Tibial artery (tissue), 4 donors: ENCODE results near the gene SMIM35.
A peak's percentile ranks its signal among the peaks of the same experiment; 100 is the strongest.

Experiments used
- DNase-seq, 2 donors: peaks; one replicate each; pipeline ENCODE4 v3.0.0-alpha.2; 2019
- H3K27ac ChIP-seq, 2 donors: fragments of 200-600 bp; sonication (generic) in 1 of 2; 1 replicate in 1 of 2; 2 replicates in 1 of 2; pipeline ENCODE4 v1.5.1; 2018 to 2019; ENCODE audit warnings: mild to moderate bottlenecking in 1 of 2
- H3K27me3 ChIP-seq, 2 donors: fragments of 200-600 bp; sonication (generic) in 1 of 2; one replicate each; pipeline versions ENCODE4 v1.5.1 to v1.6.0; 2016 to 2019
- H3K36me3 ChIP-seq, 3 donors: fragments of 200-600 bp; sonication (generic) in 2 of 3; one replicate each; pipeline ENCODE4 v1.5.1; 2016 to 2019; ENCODE audit warnings: mild to moderate bottlenecking in 2 of 3
- H3K4me1 ChIP-seq, 4 donors: fragments of 200-600 bp; sonication (generic) in 2 of 4; 1 replicate in 3 of 4; 2 replicates in 1 of 4; pipeline ENCODE4 v1.5.1; 2016 to 2019
- H3K4me3 ChIP-seq, 2 donors: fragments of 200-600 bp; sonication (generic) in 1 of 2; 1 replicate in 1 of 2; 2 replicates in 1 of 2; pipeline ENCODE4 v1.5.1; 2018 to 2019; ENCODE audit warnings: mild to moderate bottlenecking in 2 of 2
- H3K9me3 ChIP-seq, 3 donors: fragments of 200-600 bp; sonication (generic) in 1 of 3; one replicate each; pipeline ENCODE4 v1.5.1; 2016 to 2019
- CTCF ChIP-seq, 2 experiments: fragments of 200-600 bp in 1 of 2; fragments of 450-650 bp in 1 of 2; IDR thresholded peaks; one replicate each; pipeline ENCODE4 v1.5.1; 2017 to 2019; ENCODE audit warnings: antibody characterized with exemption in 2 of 2, mild to moderate bottlenecking in 1 of 2, moderate library complexity in 1 of 2
- intact Hi-C: fragments of 100-400 bp; cut with DNase I; formaldehyde crosslinking; loops from one replicate; pipeline ENCODE4 v1.15.0; 2023; ENCODE audit warnings: low total_unique reads

Gene SMIM35

DNA sequence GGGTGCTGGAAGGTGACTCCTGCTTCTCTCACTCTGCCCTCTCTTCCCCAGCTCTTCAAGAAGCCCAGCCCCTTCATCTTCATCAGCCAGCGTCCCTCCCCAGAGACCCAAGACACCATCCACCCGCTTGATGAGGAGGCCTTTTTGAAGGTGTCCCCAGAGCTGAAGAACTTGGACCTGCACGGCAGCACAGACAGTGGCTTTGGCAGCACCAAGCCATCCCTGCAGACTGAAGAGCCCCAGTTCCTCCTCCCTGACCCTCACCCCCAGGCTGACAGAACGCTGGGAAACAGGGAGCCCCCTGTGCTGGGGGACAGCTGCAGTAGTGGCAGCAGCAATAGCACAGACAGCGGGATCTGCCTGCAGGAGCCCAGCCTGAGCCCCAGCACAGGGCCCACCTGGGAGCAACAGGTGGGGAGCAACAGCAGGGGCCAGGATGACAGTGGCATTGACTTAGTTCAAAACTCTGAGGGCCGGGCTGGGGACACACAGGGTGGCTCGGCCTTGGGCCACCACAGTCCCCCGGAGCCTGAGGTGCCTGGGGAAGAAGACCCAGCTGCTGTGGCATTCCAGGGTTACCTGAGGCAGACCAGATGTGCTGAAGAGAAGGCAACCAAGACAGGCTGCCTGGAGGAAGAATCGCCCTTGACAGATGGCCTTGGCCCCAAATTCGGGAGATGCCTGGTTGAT lies 88.0 kb downstream of the SMIM35 start:
- no peak overlapping the region for H3K27ac ChIP-seq
- DNase-seq: peak in 1 of 2 donors; percentile 16
- peaks cover 8 to 43% (median 41%) of the 10 kb centered on the region in 3 donors for H3K36me3 ChIP-seq
- H3K9me3 ChIP-seq: peaks cover 0 to 3% (median 0%) of the 10 kb centered on the region in 3 donors
- H3K4me1 ChIP-seq: no peaks in the 10 kb centered on the region
- no peak for TF ChIP-seq CTCF (IDR thresholded peaks at IDR 0.05)
- no peak overlapping the region for H3K4me3 ChIP-seq
- intact Hi-C loops: no loop called here
- no peaks in the 10 kb centered on the region for H3K27me3 ChIP-seq

- Histone ChIP-seq H3K4me1 (no peaks in the 10 kb centered on the region), H3K9me3 (no peaks in the 10 kb centered on the region), H3K27ac (no peak overlapping the region), H3K27me3 (no peaks in the 10 kb centered on the region), H3K4me3 (no peak overlapping the region), H3K36me3 (peaks cover 8 to 43% (median 41%) of the 10 kb centered on the region in 3 donors)
- TF ChIP-seq CTCF (IDR thresholded peaks at IDR 0.05): no peak
- intact Hi-C loops: no loop called here
- DNase-seq: peak in 1 of 2 donors; percentile 8
Measured at GRCh38 chr11:117997823-117998579, 88.8 kb downstream of the SMIM35 start.

DNA sequence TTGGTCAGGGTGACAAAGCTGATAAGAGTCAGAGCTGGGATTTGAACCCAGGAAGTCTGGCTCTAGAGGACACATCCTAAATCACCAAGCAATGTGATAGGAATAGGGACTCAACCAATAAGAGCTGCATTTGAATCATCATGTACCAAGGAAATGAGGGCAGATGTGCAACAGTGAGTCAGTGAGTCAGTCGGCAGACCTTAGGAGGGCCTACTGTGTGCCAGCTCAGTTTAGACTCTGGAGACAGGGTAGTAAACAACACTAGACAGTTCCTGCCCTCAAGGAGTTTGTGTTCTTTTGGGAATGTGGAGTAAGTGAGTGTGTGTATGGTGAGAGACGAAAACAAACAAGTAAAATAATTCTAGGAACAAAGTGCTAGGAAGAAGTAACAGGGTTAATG lies 89.4 kb downstream of the SMIM35 start:
- no peaks in the 10 kb centered on the region for H3K4me1 ChIP-seq
- TF ChIP-seq CTCF (IDR thresholded peaks at IDR 0.05): no peak
- no peak overlapping the region for H3K27ac ChIP-seq
- no peaks in the 10 kb centered on the region for H3K9me3 ChIP-seq
- no peak for DNase-seq
- H3K4me3 ChIP-seq: no peak overlapping the region
- no peaks in the 10 kb centered on the region for H3K27me3 ChIP-seq
- peaks cover 8 to 43% (median 41%) of the 10 kb centered on the region in 3 donors for H3K36me3 ChIP-seq
- intact Hi-C loops: no loop called here

DNA sequence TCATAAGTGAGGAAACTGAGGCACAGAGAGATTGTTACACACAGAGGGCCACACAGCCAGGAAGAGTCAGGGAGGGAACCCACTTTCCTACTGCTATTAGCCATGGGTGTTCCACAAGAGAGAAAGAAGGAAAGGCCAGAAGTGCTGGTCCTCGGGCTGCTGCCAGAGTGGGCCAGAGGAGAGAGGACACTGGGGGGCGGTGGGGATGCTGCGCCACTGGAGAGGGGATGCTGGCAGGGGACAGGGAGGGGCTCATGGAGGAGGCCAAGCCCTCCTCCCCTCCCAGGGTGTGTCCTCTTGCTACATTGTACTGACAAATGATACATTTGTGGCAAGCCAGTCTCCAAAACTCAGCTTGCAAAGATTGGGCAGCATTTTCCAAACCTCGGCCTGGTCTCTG lies 90.7 kb downstream of the SMIM35 start:
- Histone ChIP-seq H3K27me3 (no peaks in the 10 kb centered on the region), H3K4me3 (no peak overlapping the region), H3K4me1 (no peaks in the 10 kb centered on the region), H3K36me3 (peaks cover 8 to 43% (median 41%) of the 10 kb centered on the region in 3 donors), H3K9me3 (no peaks in the 10 kb centered on the region), H3K27ac (no peak overlapping the region)
- no peak for DNase-seq
- no peak for TF ChIP-seq CTCF (IDR thresholded peaks at IDR 0.05)
- intact Hi-C loops: no loop called here

DNA sequence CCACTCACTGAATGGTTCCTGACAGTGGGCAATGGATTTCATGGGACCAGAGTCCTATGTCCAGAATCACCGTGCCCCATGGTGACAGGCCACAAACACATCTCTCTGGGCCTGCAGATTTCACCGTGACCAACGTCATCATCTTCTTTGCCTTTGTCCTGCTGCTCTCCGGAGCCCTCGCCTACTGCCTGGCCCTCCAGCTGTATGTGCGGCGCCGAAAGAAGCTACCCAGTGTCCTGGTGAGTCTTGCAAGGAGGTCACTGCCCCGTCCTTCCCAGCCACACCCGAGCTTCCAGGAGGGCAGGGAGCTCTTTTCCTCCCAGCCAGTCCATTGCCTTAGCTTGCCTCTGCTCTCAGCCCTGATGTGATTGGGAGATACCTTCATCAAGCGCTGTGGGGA lies 91.3 kb downstream of the SMIM35 start:
- no peaks in the 10 kb centered on the region for H3K4me1 ChIP-seq
- no peak overlapping the region for H3K27ac ChIP-seq
- no peak for DNase-seq
- H3K27me3 ChIP-seq: no peaks in the 10 kb centered on the region
- peaks cover 8 to 43% (median 41%) of the 10 kb centered on the region in 3 donors for H3K36me3 ChIP-seq
- no peaks in the 10 kb centered on the region for H3K9me3 ChIP-seq
- TF ChIP-seq CTCF (IDR thresholded peaks at IDR 0.05): no peak
- intact Hi-C loops: no loop called here
- no peak overlapping the region for H3K4me3 ChIP-seq
